HepG2 (cell line): ENCODE measurements around the gene REEP2. TPM values are rescaled to one million over a fixed set of nuclear protein-coding genes. Genes with fewer than 3 reads are reported as not detected.

Experiments
- ATAC-seq: fragments of 200-7000 bp; cut with Tn5 transposase; 3 replicates; pipeline ENCODE4 v1.9.1; 2020; ENCODE audit warnings: mild to moderate bottlenecking, moderate library complexity
- BruUV-seq: library from RNA; stranded (reverse); fragments of 400-500 nt; replicated peaks from 2 replicates; lab custom pipeline; 2021; lab: Mats Ljungman, UMichigan
- CTCF ChIA-PET: fragments of 300-600 bp; formaldehyde crosslinking; extraction: SDS; loops from one replicate; lab custom pipeline; 2021; ENCODE audit warnings: low total read pairs, inconsistent platforms, low intra/inter-chr PET ratio; lab: Yijun Ruan, JAX
- POLR2A ChIA-PET: fragments of 350-600 bp; sonication (Branson Sonifier 250); formaldehyde crosslinking; loops from one replicate; lab custom pipeline; 2020; ENCODE audit warnings: antibody characterized with exemption, inconsistent platforms; lab: Yijun Ruan, JAX
- DNase-seq: peaks from one replicate; pipeline ENCODE4 v3.0.0-alpha.2; 2015; ENCODE audit warnings: low spot score
- FAIRE-seq: peaks from 3 replicates; lab custom pipeline; 2011; peaks lifted over from hg19 to GRCh38; lab: Jason Lieb, UNC
- H2AFZ ChIP-seq: one replicate; pipeline ENCODE4 v1.6.1; 2011; ENCODE audit warnings: low read length, inconsistent platforms
- H3K27ac ChIP-seq: fragments of 300-600 bp; 3 replicates; pipeline ENCODE4 v1.8.0; 2011; ENCODE audit warnings: mixed run types, mild to moderate bottlenecking, mixed read lengths, low read length, inconsistent platforms; ENCODE audit not compliant: insufficient read depth; ENCODE audit errors: extremely low read length
- H3K27me3 ChIP-seq, 2 experiments: fragments of 200-600 bp in 1 of 2; 2 replicates in 1 of 2; 3 replicates in 1 of 2; pipeline versions ENCODE4 v1.6.0 to v1.8.0; 2011; ENCODE audit warnings: low read length in 2 of 2, mild to moderate bottlenecking in 2 of 2, moderate library complexity in 2 of 2, inconsistent platforms in 1 of 2; ENCODE audit not compliant: insufficient read depth in 2 of 2, control insufficient read depth in 1 of 2
- H3K36me3 ChIP-seq, 2 experiments: fragments of 200-600 bp in 1 of 2; replicated peaks in 1 of 2; 2 replicates in 1 of 2; 3 replicates in 1 of 2; pipeline versions ENCODE4 v1.5.1 to v1.8.0; 2011; ENCODE audit warnings: low read length in 2 of 2, inconsistent platforms in 1 of 2; ENCODE audit not compliant: insufficient read depth in 2 of 2, control insufficient read depth in 1 of 2
- H3K4me1 ChIP-seq: 2 replicates; pipeline ENCODE4 v1.5.1; 2012; ENCODE audit warnings: low read length, inconsistent platforms; ENCODE audit not compliant: insufficient read depth
- H3K4me2 ChIP-seq: 2 replicates; pipeline ENCODE4 v1.6.0; 2011; ENCODE audit warnings: low read depth, low read length, inconsistent platforms
- H3K4me3 ChIP-seq, 3 experiments: fragments of 200-600 bp in 1 of 3; sonication (generic), shearing (Covaris generic) in 1 of 3; replicated peaks in 1 of 3; 2 replicates each; pipeline ENCODE4 v1.5.1; 2011 to 2016; ENCODE audit warnings: low read length in 3 of 3, inconsistent platforms in 2 of 3, low read depth in 2 of 3, mild to moderate bottlenecking in 2 of 3, control low read depth in 1 of 3, mixed read lengths in 1 of 3; ENCODE audit not compliant: insufficient read depth in 1 of 3
- H3K79me2 ChIP-seq: one replicate; pipeline ENCODE4 v1.6.1; 2011; ENCODE audit warnings: low read length, inconsistent platforms; ENCODE audit not compliant: insufficient read depth
- H3K9ac ChIP-seq: 2 replicates; pipeline ENCODE4 v1.6.0; 2011; ENCODE audit warnings: mild to moderate bottlenecking, low read depth, low read length, inconsistent platforms; ENCODE audit not compliant: insufficient read depth
- H3K9me3 ChIP-seq: 2 replicates; pipeline ENCODE4 v1.5.1; 2012; ENCODE audit warnings: mild to moderate bottlenecking, low read length
- H4K20me1 ChIP-seq: 2 replicates; pipeline ENCODE4 v1.6.0; 2011; ENCODE audit warnings: inconsistent platforms, mild to moderate bottlenecking, low read length, moderate library complexity; ENCODE audit not compliant: insufficient read depth
- CSRNP2 ChIP-seq: sonication (generic); formaldehyde crosslinking; conservative IDR thresholded peaks from 2 replicates; pipeline ENCODE4 v1.8.0; 2022; ENCODE audit warnings: low read depth, missing genetic modification reagents
- EP300 ChIP-seq, 3 experiments: sonication (generic) in 1 of 3; formaldehyde crosslinking in 1 of 3; IDR thresholded peaks; 2 replicates each; pipeline versions ENCODE4 v1.5.1 to v1.6.1; 2011 to 2020; ENCODE audit warnings: low read depth in 2 of 3, low read length in 2 of 3, borderline replicate concordance in 1 of 3, improper control_type of control experiment in 1 of 3, mild to moderate bottlenecking in 1 of 3, missing genetic modification reagents in 1 of 3, moderate library complexity in 1 of 3
- FUBP1 ChIP-seq: sonication (generic); formaldehyde crosslinking; IDR thresholded peaks from 2 replicates; pipeline ENCODE4 v1.5.1; 2020; ENCODE audit warnings: missing genetic modification reagents, mild to moderate bottlenecking, borderline replicate concordance
- HMG20B ChIP-seq: conservative IDR thresholded peaks from 2 replicates; pipeline ENCODE4 v1.6.1; 2016; ENCODE audit warnings: missing genetic modification reagents, missing compliant biosample characterization
- HNF1A ChIP-seq, 2 experiments: sonication (generic) in 1 of 2; formaldehyde crosslinking in 1 of 2; IDR thresholded peaks; 2 replicates each; pipeline versions ENCODE4 v1.4.0 to v1.6.1; 2016 to 2020; ENCODE audit warnings: borderline replicate concordance in 1 of 2, low read depth in 1 of 2, mild to moderate bottlenecking in 1 of 2, missing genetic modification reagents in 1 of 2
- KDM1A ChIP-seq: IDR thresholded peaks from 2 replicates; pipeline ENCODE4 v1.6.1; 2016; ENCODE audit warnings: missing compliant biosample characterization
- MED1 ChIP-seq: sonication (generic); formaldehyde crosslinking; IDR thresholded peaks from 2 replicates; pipeline ENCODE4 v1.4.0; 2020; ENCODE audit warnings: missing genetic modification reagents
- MED8 ChIP-seq: sonication (generic); formaldehyde crosslinking; IDR thresholded peaks from 2 replicates; pipeline ENCODE4 v1.8.1; 2023; ENCODE audit warnings: mild to moderate bottlenecking, missing genetic modification reagents; ENCODE audit not compliant: insufficient replicate concordance
- PHF20 ChIP-seq: sonication (generic); formaldehyde crosslinking; IDR thresholded peaks from 2 replicates; pipeline ENCODE4 v1.5.0; 2020; ENCODE audit warnings: mild to moderate bottlenecking, missing genetic modification reagents
- REPIN1 ChIP-seq: sonication (generic); formaldehyde crosslinking; IDR thresholded peaks from 2 replicates; pipeline ENCODE4 v1.8.0; 2022; ENCODE audit warnings: missing genetic modification reagents, low read depth, mild to moderate bottlenecking, borderline replicate concordance
- RFX5 ChIP-seq: IDR thresholded peaks from 2 replicates; pipeline ENCODE4 v1.6.1; 2011; ENCODE audit warnings: low read depth, low read length, improper control_type of control experiment
- SNAPC5 ChIP-seq: sonication (generic); formaldehyde crosslinking; IDR thresholded peaks from 2 replicates; pipeline ENCODE4 v1.8.1; 2023; ENCODE audit warnings: mild to moderate bottlenecking, missing genetic modification reagents, borderline replicate concordance
- ZNF296 ChIP-seq: sonication (generic); formaldehyde crosslinking; conservative IDR thresholded peaks from 2 replicates; pipeline ENCODE4 v1.5.0; 2020; ENCODE audit warnings: mild to moderate bottlenecking, missing genetic modification reagents
- ZNF720 ChIP-seq: sonication (generic); formaldehyde crosslinking; IDR thresholded peaks from 2 replicates; pipeline ENCODE4 v1.4.0; 2020; ENCODE audit warnings: missing genetic modification reagents
- ZNF788 ChIP-seq: sonication (generic); formaldehyde crosslinking; IDR thresholded peaks from 2 replicates; pipeline ENCODE4 v1.5.0; 2020; ENCODE audit warnings: mild to moderate bottlenecking, missing genetic modification reagents, borderline replicate concordance
- ZSCAN30 ChIP-seq: sonication (generic); formaldehyde crosslinking; IDR thresholded peaks from 2 replicates; pipeline ENCODE4 v1.5.0; 2020; ENCODE audit warnings: mild to moderate bottlenecking, missing genetic modification reagents
- WGBS: methylation state at CpG from one replicate; pipeline ENCODE4 v1.1.6; 2017; ENCODE audit warnings: low lambda C conversion rate; 5-methylcytosine and 5-hydroxymethylcytosine counted together
- in situ Hi-C: cut with HindIII; loops from 2 replicates; pipeline ENCODE4 v1.10.0; 2017; ENCODE audit warnings: low pct_unique_long_range_greater_than_20kb; ENCODE audit not compliant: extremely low pct_ligation_motif_present
- intact Hi-C: fragments of 100-400 bp; cut with micrococcal nuclease; formaldehyde crosslinking; loops from one replicate; pipeline ENCODE4 v1.10.0; 2022; ENCODE audit not compliant: unreplicated experiment
- polyA plus RNA-seq, 8 experiments: library from polyadenylated mRNA; depleted of rRNA in 3 of 8; stranded (reverse) in 7 of 8; unstranded in 1 of 8; fragments of >200 nt; fragmentation: Illumina TruSeq in 4 of 8; extraction: Trizol in 4 of 8; gene quantifications; 2 replicates each; pipeline versions ENCODE4 v1.2.1 to v1.2.3, GENCODE V29; 2011 to 2016; ENCODE audit warnings: low read depth in 4 of 8, missing spikeins in 1 of 8, mixed read lengths in 1 of 8; ENCODE audit not compliant: insufficient read depth in 1 of 8
- total RNA-seq, 5 experiments: library from RNA; depleted of rRNA; stranded (reverse); fragments of >200 nt; fragmentation: Illumina TruSeq; extraction: Trizol; gene quantifications; 2 replicates each; pipeline ENCODE4 v1.2.3, GENCODE V29; 2016; ENCODE audit warnings: low read depth in 1 of 5

Gene REEP2
- total and polyA plus RNA-seq, 2 of the 13 experiments (the other 11 are each of a cell fraction or from before 2014, with no cell fraction given) = 5.3 to 7.8 TPM

GRCh38 chr5:138471052-138471361, 32.1 kb downstream of the REEP2 start:
- FAIRE-seq = no peak
- Histone ChIP-seq H2AFZ (no peak overlapping the region), H3K4me3 (no peak overlapping the region), H3K4me2 (no peak overlapping the region), H3K36me3 (peaks cover 0 to 7% of the 10 kb centered on the region in 2 experiments; a peak in 2 of 5 replicates), H3K27me3 (0 out of 5 replicates have a peak, but pooled peaks cover 0 to 2% of the 10 kb centered on the region in 2 experiments), H3K79me2 (peaks cover 3% of the 10 kb centered on the region), H3K9me3 (no peaks in the 10 kb centered on the region), H4K20me1 (peaks cover 3% of the 10 kb centered on the region; the same call in 1 of the 2 replicates), H3K9ac (no peak overlapping the region), H3K27ac (no peak overlapping the region), H3K4me1 (peaks cover 54% of the 10 kb centered on the region)
- in situ Hi-C loops = no loop called here
- no peak for ATAC-seq
- intact Hi-C loops = no loop called here
- DNase-seq = no peak
- POLR2A ChIA-PET = interaction anchor here (2.2 kb wide), 1 partner anchor 22 kb away, joined by 7 read pairs; no protein-coding TSS in a partner anchor
- CTCF ChIA-PET = no interaction called here
- no TSS peak for BruUV-seq
- 61% methylated on average over 2 of the region's 2 CpGs for WGBS
- TF ChIP-seq PHF20 (CRISPR knock-in tag) (no peak), KDM1A (CRISPR knock-in tag) (no peak), HNF1A (IDR thresholded peaks at IDR 0.05; ENCODE audit: low read depth) (no peak), HNF1A (CRISPR knock-in tag; IDR thresholded peaks at IDR 0.05; ENCODE audit: borderline replicate concordance) (no peak), ZNF296 (CRISPR knock-in tag) (no peak), FUBP1 (CRISPR knock-in tag) (no peak), MED1 (CRISPR knock-in tag) (no peak), MED8 (CRISPR knock-in tag) (no peak), RFX5 (no peak), EP300 (IDR thresholded peaks at IDR 0.05; ENCODE audit: low read depth in 2 of 2, low read length in 2 of 2) (no peak), EP300 (CRISPR knock-in tag; IDR thresholded peaks at IDR 0.05; ENCODE audit: borderline replicate concordance) (no peak), HMG20B (no peak), REPIN1 (CRISPR knock-in tag) (no peak), CSRNP2 (CRISPR knock-in tag) (no peak), ZSCAN30 (CRISPR knock-in tag) (no peak), SNAPC5 (CRISPR knock-in tag) (no peak), ZNF720 (CRISPR knock-in tag) (no peak), ZNF788 (no peak)
